A549 (cell line): Measurements from ENCODE around the gene SORCS2. TPM values are rescaled to one million over a fixed set of nuclear protein-coding genes. Genes with fewer than 3 reads are reported as not detected.

Experiments
- ATAC-seq, 2 experiments: fragments of 200-7000 bp in 1 of 2; fragments of >200 bp in 1 of 2; cut with Nextera tagmentation in 1 of 2; cut with Tn5 transposase in 1 of 2; 3 replicates each; pipeline versions ENCODE4 v1.8.0 to v1.9.1; 2018 to 2020; ENCODE audit warnings: mild to moderate bottlenecking in 1 of 2, moderate library complexity in 1 of 2
- CTCF ChIA-PET: fragments of 300-600 bp; sonication (Branson Sonifier 250); formaldehyde crosslinking; extraction: SDS; loops from one replicate; lab custom pipeline; 2021; ENCODE audit warnings: antibody characterized with exemption, inconsistent platforms; lab: Yijun Ruan, JAX
- POLR2A ChIA-PET: fragments of 350-600 bp; formaldehyde crosslinking; extraction: SDS; loops from one replicate; lab custom pipeline; 2021; ENCODE audit warnings: antibody characterized with exemption, inconsistent platforms; lab: Yijun Ruan, JAX
- DNase-seq, 2 experiments: peaks; one replicate each; pipeline versions ENCODE4 v3.0.0 to v3.0.0-alpha.2; 2011 to 2016; ENCODE audit warnings: low read depth in 1 of 2, low spot score in 1 of 2
- FAIRE-seq: peaks from 2 replicates; lab custom pipeline; 2011; peaks lifted over from hg19 to GRCh38; lab: Jason Lieb, UNC
- H3K27ac ChIP-seq, 2 experiments: fragments of >200 bp; sonication (Bioruptor Twin); formaldehyde crosslinking; 3 replicates each; pipeline ENCODE4 v1.5.1; 2016 to 2017
- H3K4me1 ChIP-seq: fragments of >200 bp; sonication (Bioruptor Twin); formaldehyde crosslinking; 3 replicates; pipeline ENCODE4 v1.6.1; 2016
- H3K4me2 ChIP-seq: fragments of >200 bp; sonication (Bioruptor Twin); formaldehyde crosslinking; 3 replicates; pipeline ENCODE4 v1.6.1; 2016
- H3K4me3 ChIP-seq: fragments of >200 bp; sonication (Bioruptor Twin); formaldehyde crosslinking; 3 replicates; pipeline ENCODE4 v1.5.1; 2016
- H3K9me3 ChIP-seq: fragments of >200 bp; sonication (Bioruptor Twin); formaldehyde crosslinking; 3 replicates; pipeline ENCODE4 v1.6.1; 2016
- CBX8 ChIP-seq: fragments of 200-600 bp; sonication (generic); IDR thresholded peaks from 2 replicates; pipeline ENCODE4 v1.6.1; 2016
- CHD2 ChIP-seq: fragments of 150-350 bp; IDR thresholded peaks from 2 replicates; pipeline ENCODE4 v1.6.1; 2014; ENCODE audit warnings: low read length; ENCODE audit not compliant: partially characterized antibody
- EP300 ChIP-seq, 2 experiments: fragments of >200 bp; sonication (Bioruptor Twin); formaldehyde crosslinking; IDR thresholded peaks; 2 replicates in 1 of 2; 3 replicates in 1 of 2; pipeline ENCODE4 v1.6.1; 2016 to 2017
- ESRRA ChIP-seq: fragments of 150-350 bp; IDR thresholded peaks from 2 replicates; pipeline ENCODE4 v1.6.1; 2014; ENCODE audit warnings: mild to moderate bottlenecking, low read length, borderline replicate concordance
- FOSB ChIP-seq: fragments of 250-450 bp; sonication (Bioruptor Pico); IDR thresholded peaks from 2 replicates; pipeline ENCODE4 v1.5.0; 2020; ENCODE audit warnings: mild to moderate bottlenecking, moderate library complexity
- FOXS1 ChIP-seq: fragments of 250-450 bp; sonication (Bioruptor Pico); IDR thresholded peaks from 2 replicates; pipeline ENCODE4 v1.5.0; 2020; ENCODE audit warnings: mild to moderate bottlenecking, moderate library complexity
- GATA3 ChIP-seq: IDR thresholded peaks from 2 replicates; pipeline ENCODE4 v1.6.1; 2012; ENCODE audit warnings: borderline replicate concordance
- HEYL ChIP-seq: fragments of 250-450 bp; sonication (Bioruptor Pico); IDR thresholded peaks from 2 replicates; pipeline ENCODE4 v1.8.0; 2021; ENCODE audit warnings: mild to moderate bottlenecking, moderate library complexity
- HOXB5 ChIP-seq: fragments of 250-450 bp; sonication (Bioruptor Pico); IDR thresholded peaks from 2 replicates; pipeline ENCODE4 v1.5.0; 2020; ENCODE audit warnings: mild to moderate bottlenecking, moderate library complexity
- JUN ChIP-seq, 2 experiments: fragments of >200 bp; sonication (Bioruptor Twin); formaldehyde crosslinking; IDR thresholded peaks; 2 replicates in 1 of 2; 3 replicates in 1 of 2; pipeline ENCODE4 v1.6.1; 2016 to 2017
- JUNB ChIP-seq: fragments of >200 bp; sonication (Bioruptor Twin); formaldehyde crosslinking; IDR thresholded peaks from 2 replicates; pipeline ENCODE4 v1.6.1; 2016
- KDM1A ChIP-seq: fragments of 200-600 bp; sonication (generic); IDR thresholded peaks from 2 replicates; pipeline ENCODE4 v1.6.1; 2016; ENCODE audit warnings: low read depth, mild to moderate bottlenecking
- MAFK ChIP-seq: fragments of 450-650 bp; IDR thresholded peaks from 2 replicates; pipeline ENCODE4 v1.6.1; 2014; ENCODE audit not compliant: partially characterized antibody
- MAZ ChIP-seq: fragments of 150-350 bp; IDR thresholded peaks from 2 replicates; pipeline ENCODE4 v1.6.1; 2014; ENCODE audit warnings: antibody characterized with exemption, low read depth, low read length, borderline replicate concordance
- NFE2L2 ChIP-seq: fragments of 150-350 bp; conservative IDR thresholded peaks from 2 replicates; pipeline ENCODE4 v1.6.1; 2014; ENCODE audit warnings: low read length
- NPAS2 ChIP-seq: fragments of 250-450 bp; sonication (Bioruptor Pico); IDR thresholded peaks from 2 replicates; pipeline ENCODE4 v1.8.0; 2022; ENCODE audit warnings: mild to moderate bottlenecking, moderate library complexity, borderline replicate concordance
- NR3C1 ChIP-seq: fragments of >200 bp; sonication (Bioruptor Twin); formaldehyde crosslinking; IDR thresholded peaks from 3 replicates; pipeline ENCODE4 v1.6.1; 2017
- RAD21 ChIP-seq, 2 experiments: fragments of >200 bp in 1 of 2; sonication (Bioruptor Twin) in 1 of 2; formaldehyde crosslinking in 1 of 2; IDR thresholded peaks in 1 of 2; conservative IDR thresholded peaks in 1 of 2; 2 replicates in 1 of 2; 3 replicates in 1 of 2; pipeline ENCODE4 v1.6.1; 2012 to 2018; ENCODE audit warnings: inconsistent platforms in 1 of 2
- RARB ChIP-seq: fragments of 250-450 bp; sonication (Bioruptor Pico); IDR thresholded peaks from 2 replicates; pipeline ENCODE4 v1.8.0; 2021; ENCODE audit warnings: mild to moderate bottlenecking, moderate library complexity
- TFCP2L1 ChIP-seq: fragments of 250-450 bp; sonication (Bioruptor Pico); IDR thresholded peaks from 2 replicates; pipeline ENCODE4 v1.5.0; 2021; ENCODE audit warnings: mild to moderate bottlenecking
- ZC3H11A ChIP-seq: fragments of 450-650 bp; IDR thresholded peaks from 2 replicates; pipeline ENCODE4 v1.6.1; 2014; ENCODE audit warnings: antibody characterized with exemption, mild to moderate bottlenecking
- ZFP36 ChIP-seq: fragments of 450-650 bp; IDR thresholded peaks from 2 replicates; pipeline ENCODE4 v1.6.1; 2014; ENCODE audit warnings: borderline replicate concordance; ENCODE audit not compliant: partially characterized antibody
- ZNF302 ChIP-seq: fragments of 250-450 bp; sonication (Bioruptor Pico); IDR thresholded peaks from 2 replicates; pipeline ENCODE4 v1.9.0; 2021; ENCODE audit warnings: inconsistent platforms, mild to moderate bottlenecking, moderate library complexity
- ZSCAN20 ChIP-seq: fragments of 250-450 bp; sonication (Bioruptor Pico); IDR thresholded peaks from 2 replicates; pipeline ENCODE4 v1.8.0; 2022; ENCODE audit warnings: mild to moderate bottlenecking, moderate library complexity
- WGBS: methylation state at CpG from one replicate; pipeline ENCODE4 v1.1.6; 2017; ENCODE audit errors: missing lambda C conversion rate; 5-methylcytosine and 5-hydroxymethylcytosine counted together
- polyA plus RNA-seq, 4 experiments: library from polyadenylated mRNA; depleted of rRNA in 3 of 4; stranded (reverse); fragments of >200 nt; fragmentation: RNase III in 1 of 4; extraction: RNeasy Plus Mini Kit Qiagen cat#74134 plus additional on column Dnase treatment in 1 of 4; gene quantifications; 2 replicates in 3 of 4; 3 replicates in 1 of 4; pipeline ENCODE4 v1.2.3, GENCODE V29; 2011 to 2017
- TF ChIP-seq, protein P1 (sequence below): fragments of 450-650 bp; IDR thresholded peaks from 2 replicates; pipeline ENCODE4 v1.6.1; 2014; ENCODE audit warnings: antibody characterized with exemption

SORCS2 gene
- polyA plus RNA-seq, 2 of the 4 experiments (the other 2 are of a cell fraction) = 1.4 to 4.6 TPM

DNA sequence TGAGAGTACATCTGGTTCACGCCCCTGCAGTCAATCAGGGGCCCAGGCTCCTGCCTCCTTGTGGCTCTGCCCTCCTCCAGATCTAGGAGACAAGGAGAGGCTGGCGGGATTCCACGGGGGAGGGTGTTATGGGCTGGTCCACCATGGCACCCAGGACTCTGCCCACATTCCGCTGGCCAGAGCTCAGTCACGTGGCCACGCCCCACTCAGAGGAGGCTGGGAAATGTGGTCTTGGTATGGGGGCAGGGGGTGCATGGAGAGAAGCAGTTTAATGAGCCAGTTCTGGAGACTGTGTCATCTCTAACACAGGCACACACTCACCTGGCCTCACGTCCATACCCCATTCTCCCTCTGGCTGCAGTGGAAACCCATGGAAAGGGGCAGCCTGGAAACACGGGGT lies 273.9 kb downstream of the SORCS2 start:
- CTCF ChIA-PET = no interaction called here
- Histone ChIP-seq H3K4me2 (no peak overlapping the region), H3K4me1 (peaks cover 4% of the 10 kb centered on the region; the same call in 1 of the 3 replicates), H3K9me3 (no peaks in the 10 kb centered on the region; the same call in 2 of the 3 replicates)
- no peak for DNase-seq
- ATAC-seq = no peak
- no peak for TF ChIP-seq MAZ
- TF ChIP-seq, all 56 proteins: peak for 0
- WGBS = 51% methylated on average over 5 of the region's 8 CpGs
- Histone ChIP-seq H3K4me3 (no peak overlapping the region), H3K27ac (no peak overlapping the region)
- no peak for FAIRE-seq
- POLR2A ChIA-PET = no interaction called here

DNA sequence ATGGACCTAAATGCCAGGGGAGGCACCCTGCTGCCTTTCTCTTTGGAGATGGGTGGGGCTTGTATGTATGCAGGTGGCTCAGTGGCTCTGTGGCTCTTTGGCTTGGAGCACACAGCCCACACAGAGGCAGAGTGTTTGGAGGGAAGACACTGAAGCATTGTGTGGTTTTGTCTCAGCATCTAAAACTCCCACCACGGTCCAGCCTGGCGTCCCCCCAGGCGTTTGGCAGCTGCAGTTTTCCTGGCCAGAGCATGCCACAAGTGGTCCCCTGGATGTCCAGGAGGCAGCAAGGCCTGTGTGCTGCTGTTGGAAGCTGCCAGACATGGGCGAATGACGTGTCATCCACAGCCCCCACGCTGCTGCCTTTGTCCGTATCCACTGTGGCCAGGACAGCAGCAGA lies 274.6 kb downstream of the SORCS2 start:
- Histone ChIP-seq H3K4me3 (no peak overlapping the region), H3K9me3 (no peaks in the 10 kb centered on the region; the same call in 2 of the 3 replicates), H3K4me1 (peaks cover 4% of the 10 kb centered on the region; the same call in 1 of the 3 replicates), H3K27ac (no peak overlapping the region), H3K4me2 (no peak overlapping the region)
- FAIRE-seq (no peak), DNase-seq (no peak), ATAC-seq (no peak)
- ChIA-PET CTCF (interaction anchor here (1.4 kb wide), 1 partner anchor 12 kb away, joined by 3 read pairs; no protein-coding TSS in a partner anchor), POLR2A (no interaction called here)
- WGBS = 56% methylated on average over 4 of the region's 7 CpGs
- TF ChIP-seq RAD21 (conservative IDR thresholded peaks at IDR 0.05 in 1 of 2, IDR thresholded peaks at IDR 0.05 in 1 of 2) (no peak), EP300 (IDR thresholded peaks at IDR 0.05) (no peak), CHD2 (no peak), FOSB (CRISPR knock-in tag) (no peak), JUNB (no peak), ZNF302 (CRISPR knock-in tag) (no peak), HEYL (CRISPR knock-in tag) (no peak), ESRRA (no peak), HOXB5 (no peak)

DNA sequence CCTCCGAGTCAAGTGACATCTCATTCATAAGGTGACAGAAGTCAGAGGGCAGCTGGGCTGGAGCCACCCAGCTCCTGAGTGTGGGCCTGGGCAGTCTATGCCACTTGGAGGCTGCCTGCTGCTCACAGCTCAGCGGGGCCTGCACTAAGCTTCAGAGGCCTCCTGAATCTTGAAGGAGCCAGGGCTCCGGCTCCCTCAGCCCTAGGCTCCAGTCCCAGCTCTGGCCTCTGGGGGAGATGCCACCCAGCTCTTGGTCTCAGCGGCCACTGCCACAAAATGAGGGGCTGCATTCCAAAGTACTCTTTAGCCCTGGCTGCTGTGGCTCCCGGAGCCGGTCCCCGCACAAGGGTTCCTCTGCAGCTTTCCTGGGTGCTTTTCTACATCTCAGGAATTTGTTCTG lies 275.1 kb downstream of the SORCS2 start:
- CTCF ChIA-PET = interaction anchor here (0.9 to 1.4 kb wide), 2 partner anchors 11 to 36 kb away, joined by 3 read pairs; no protein-coding TSS in a partner anchor
- no peak for ATAC-seq
- H3K4me3 ChIP-seq = no peak overlapping the region
- H3K27ac ChIP-seq = no peak overlapping the region
- H3K9me3 ChIP-seq = no peaks in the 10 kb centered on the region; the same call in 2 of the 3 replicates
- H3K4me2 ChIP-seq = no peak overlapping the region
- POLR2A ChIA-PET = no interaction called here
- DNase-seq = no peak
- no peaks in the 10 kb centered on the region for H3K4me1 ChIP-seq
- FAIRE-seq = no peak
- WGBS = 90% methylated on average over 6 of the region's 7 CpGs
- TF ChIP-seq RAD21 (conservative IDR thresholded peaks at IDR 0.05 in 1 of 2, IDR thresholded peaks at IDR 0.05 in 1 of 2) (no peak), FOXS1 (CRISPR knock-in tag) (no peak), NPAS2 (CRISPR knock-in tag) (no peak), ZC3H11A (no peak), KDM1A (no peak), ZFP36 (no peak), NFE2L2 (no peak), TFCP2L1 (CRISPR knock-in tag) (no peak), GATA3 (no peak), CBX8 (no peak), ZSCAN20 (CRISPR knock-in tag) (no peak), HEYL (CRISPR knock-in tag) (no peak), MAFK (no peak), JUN (IDR thresholded peaks at IDR 0.05) (no peak), RARB (CRISPR knock-in tag) (no peak), NR3C1 (no peak), HOXB5 (no peak), JUNB (no peak)
- TF ChIP-seq, protein P1, sequence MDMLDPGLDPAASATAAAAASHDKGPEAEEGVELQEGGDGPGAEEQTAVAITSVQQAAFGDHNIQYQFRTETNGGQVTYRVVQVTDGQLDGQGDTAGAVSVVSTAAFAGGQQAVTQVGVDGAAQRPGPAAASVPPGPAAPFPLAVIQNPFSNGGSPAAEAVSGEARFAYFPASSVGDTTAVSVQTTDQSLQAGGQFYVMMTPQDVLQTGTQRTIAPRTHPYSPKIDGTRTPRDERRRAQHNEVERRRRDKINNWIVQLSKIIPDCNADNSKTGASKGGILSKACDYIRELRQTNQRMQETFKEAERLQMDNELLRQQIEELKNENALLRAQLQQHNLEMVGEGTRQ = no peak
